Large intestine (tissue), 3 donors: Measurements from ENCODE around the gene FCGBP. TPM values are rescaled to one million over a fixed set of nuclear protein-coding genes. Genes with fewer than 3 reads are reported as not detected.

Source experiments
- DNase-seq, 2 donors: peaks; one replicate each; pipeline versions ENCODE4 v3.0.0 to v3.0.0-alpha.2; 2013
- H3K27ac ChIP-seq: one replicate; pipeline ENCODE4 v1.5.1; 2013; ENCODE audit warnings: low read length
- H3K27me3 ChIP-seq: 2 replicates; pipeline ENCODE4 v1.6.1; 2013; ENCODE audit warnings: low read length; ENCODE audit not compliant: control insufficient read depth, insufficient read depth
- H3K36me3 ChIP-seq: 2 replicates; pipeline ENCODE4 v1.6.1; 2013; ENCODE audit warnings: low read length; ENCODE audit not compliant: control insufficient read depth, insufficient read depth
- H3K4me1 ChIP-seq: one replicate; pipeline ENCODE4 v1.6.1; 2013; ENCODE audit warnings: low read length; ENCODE audit not compliant: control insufficient read depth, insufficient read depth
- H3K4me3 ChIP-seq: one replicate; pipeline ENCODE4 v1.5.1; 2013; ENCODE audit warnings: low read length
- H3K9me3 ChIP-seq: one replicate; pipeline ENCODE4 v1.6.1; 2013; ENCODE audit warnings: mild to moderate bottlenecking, low read depth, low read length, moderate library complexity; ENCODE audit not compliant: control insufficient read depth
- WGBS: methylation state at CpG from one replicate; pipeline ENCODE4 v1.1.5; 2013; ENCODE audit warnings: low lambda C conversion rate; ENCODE audit not compliant: insufficient coverage; 5-methylcytosine and 5-hydroxymethylcytosine counted together
- polyA plus RNA-seq: library from polyadenylated mRNA; unstranded; fragments of 120-200 nt; gene quantifications from one replicate; pipeline ENCODE4 v1.2.1, GENCODE V29; 2013

The FCGBP gene
- polyA plus RNA-seq, 1 donor: 609 TPM

DNA sequence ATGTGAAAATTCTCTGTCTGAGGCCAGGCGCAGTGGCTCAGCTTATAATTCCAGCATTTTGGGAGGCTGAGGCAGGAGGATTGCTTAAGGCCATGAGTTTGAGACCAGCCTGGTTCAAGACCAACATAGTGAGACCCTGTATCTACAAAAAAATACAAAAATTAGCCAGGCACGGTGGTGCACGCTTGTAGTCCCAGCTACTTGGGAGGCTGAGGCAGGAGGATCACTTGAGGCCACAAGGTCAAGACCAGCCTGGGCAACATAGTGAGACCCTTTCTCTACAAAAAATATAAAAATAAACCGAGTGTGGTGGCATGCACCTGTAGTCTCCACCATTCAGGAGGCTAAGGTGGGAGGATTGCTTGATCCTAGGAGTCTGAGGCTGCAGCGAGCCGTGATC, 2.2 kb upstream of the FCGBP start:
- Histone ChIP-seq H3K36me3 (no peaks in the 10 kb centered on the region), H3K4me1 (peaks cover 24% of the 10 kb centered on the region), H3K27ac (peak overlapping the region; percentile 51), H3K27me3 (no peaks in the 10 kb centered on the region), H3K9me3 (peaks cover 11% of the 10 kb centered on the region), H3K4me3 (no peak overlapping the region)
- DNase-seq: no peak
- WGBS: no CpG with 5 or more reads among the region's 6 CpGs

DNA sequence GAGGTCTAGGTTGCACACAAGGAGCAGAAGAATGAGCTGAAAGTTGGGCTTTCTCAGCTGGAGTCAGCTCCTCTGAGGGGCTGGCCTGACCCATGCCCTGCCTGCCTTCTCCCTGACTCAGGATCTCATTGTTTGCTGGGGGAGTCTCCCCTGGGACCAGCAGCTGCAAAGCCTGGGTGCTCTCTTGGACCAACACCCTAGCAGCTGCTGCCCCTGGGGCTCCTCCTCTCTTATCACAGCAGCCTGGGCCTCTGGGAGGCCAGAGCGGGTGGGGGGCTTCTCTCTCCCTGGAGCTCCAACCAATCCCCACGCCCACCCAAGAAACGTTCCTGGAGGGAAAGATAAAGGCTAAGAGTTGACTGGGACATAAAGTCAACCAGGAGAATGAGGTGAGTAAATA, 1.6 kb upstream of the FCGBP start:
- Histone ChIP-seq H3K27ac (peak overlapping the region; percentile 51), H3K27me3 (no peaks in the 10 kb centered on the region), H3K4me1 (peaks cover 18% of the 10 kb centered on the region), H3K36me3 (no peaks in the 10 kb centered on the region), H3K4me3 (no peak overlapping the region), H3K9me3 (peaks cover 11% of the 10 kb centered on the region)
- WGBS: no CpG with 5 or more reads among the region's 3 CpGs
- peak; percentile 34 to 73 for DNase-seq

DNA sequence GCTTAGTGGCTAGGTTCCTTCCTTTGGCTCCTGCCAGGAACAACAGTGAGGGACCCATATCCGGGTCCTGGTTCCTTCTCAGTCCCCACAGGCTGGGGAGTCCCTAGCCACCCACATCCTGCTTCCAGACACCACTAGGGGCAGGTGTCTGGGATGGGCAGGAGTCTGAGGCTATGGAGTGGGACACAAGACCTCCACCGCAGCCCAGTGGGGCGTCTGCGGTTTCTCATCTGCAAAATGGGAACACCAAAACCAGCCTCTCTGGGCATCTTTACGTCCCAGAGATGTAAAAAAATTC, 879 bp upstream of the FCGBP start:
- WGBS: no CpG with 5 or more reads among the region's 5 CpGs
- Histone ChIP-seq H3K27me3 (no peaks in the 10 kb centered on the region), H3K4me1 (peaks cover 16% of the 10 kb centered on the region), H3K36me3 (no peaks in the 10 kb centered on the region), H3K4me3 (no peak overlapping the region), H3K9me3 (peaks cover 8% of the 10 kb centered on the region), H3K27ac (peak overlapping the region; percentile 51)
- DNase-seq: no peak

DNA sequence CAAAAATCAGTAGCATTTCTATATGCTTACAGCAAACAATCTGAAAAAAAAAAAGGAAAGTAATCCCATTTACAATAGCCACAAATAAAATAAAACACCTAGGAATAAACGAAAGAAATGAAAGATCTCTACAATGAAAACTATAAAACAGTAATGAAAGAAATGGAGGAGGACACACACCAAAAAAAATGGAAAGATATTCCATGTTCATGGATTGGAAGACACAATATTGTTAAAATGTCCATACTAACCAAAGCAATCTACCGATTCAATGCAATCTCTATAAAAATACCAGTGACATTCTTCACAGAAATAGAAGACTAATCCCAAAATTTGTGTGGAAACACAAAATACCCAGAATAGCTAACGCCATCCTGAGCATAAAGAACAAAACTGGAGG, 4.7 kb downstream of the FCGBP start:
- no peak for DNase-seq
- no peak overlapping the region for H3K27ac ChIP-seq
- no peaks in the 10 kb centered on the region for H3K27me3 ChIP-seq
- no peak overlapping the region for H3K4me3 ChIP-seq
- 92% methylated on average over 1 of the region's 3 CpGs for WGBS
- H3K4me1 ChIP-seq: no peaks in the 10 kb centered on the region
- peaks cover 6% of the 10 kb centered on the region for H3K36me3 ChIP-seq
- H3K9me3 ChIP-seq: no peaks in the 10 kb centered on the region

DNA sequence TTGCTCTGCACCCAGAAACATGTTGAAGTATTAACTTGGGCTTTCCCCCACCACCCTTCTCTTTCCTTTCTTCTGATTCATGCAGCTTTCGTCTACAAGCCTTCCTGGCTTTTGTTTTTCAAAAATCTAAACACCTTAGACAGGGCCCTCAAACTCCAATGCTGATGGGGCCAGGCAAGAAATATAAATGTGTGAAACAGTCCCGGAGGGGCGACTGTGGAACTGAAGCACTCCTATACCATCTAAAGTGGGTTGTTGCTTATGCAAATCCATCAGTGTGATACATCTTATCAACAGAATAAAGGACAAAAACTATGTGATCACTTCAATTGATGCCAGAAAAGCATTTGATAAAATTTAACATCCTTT, 6.1 kb downstream of the FCGBP start:
- Histone ChIP-seq H3K4me1 (no peaks in the 10 kb centered on the region), H3K36me3 (peaks cover 6% of the 10 kb centered on the region), H3K27me3 (no peaks in the 10 kb centered on the region), H3K4me3 (peak overlapping the region; percentile 5), H3K9me3 (no peaks in the 10 kb centered on the region), H3K27ac (no peak overlapping the region)
- no peak for DNase-seq
- WGBS: 100% methylated on average over 2 of the region's 3 CpGs

DNA sequence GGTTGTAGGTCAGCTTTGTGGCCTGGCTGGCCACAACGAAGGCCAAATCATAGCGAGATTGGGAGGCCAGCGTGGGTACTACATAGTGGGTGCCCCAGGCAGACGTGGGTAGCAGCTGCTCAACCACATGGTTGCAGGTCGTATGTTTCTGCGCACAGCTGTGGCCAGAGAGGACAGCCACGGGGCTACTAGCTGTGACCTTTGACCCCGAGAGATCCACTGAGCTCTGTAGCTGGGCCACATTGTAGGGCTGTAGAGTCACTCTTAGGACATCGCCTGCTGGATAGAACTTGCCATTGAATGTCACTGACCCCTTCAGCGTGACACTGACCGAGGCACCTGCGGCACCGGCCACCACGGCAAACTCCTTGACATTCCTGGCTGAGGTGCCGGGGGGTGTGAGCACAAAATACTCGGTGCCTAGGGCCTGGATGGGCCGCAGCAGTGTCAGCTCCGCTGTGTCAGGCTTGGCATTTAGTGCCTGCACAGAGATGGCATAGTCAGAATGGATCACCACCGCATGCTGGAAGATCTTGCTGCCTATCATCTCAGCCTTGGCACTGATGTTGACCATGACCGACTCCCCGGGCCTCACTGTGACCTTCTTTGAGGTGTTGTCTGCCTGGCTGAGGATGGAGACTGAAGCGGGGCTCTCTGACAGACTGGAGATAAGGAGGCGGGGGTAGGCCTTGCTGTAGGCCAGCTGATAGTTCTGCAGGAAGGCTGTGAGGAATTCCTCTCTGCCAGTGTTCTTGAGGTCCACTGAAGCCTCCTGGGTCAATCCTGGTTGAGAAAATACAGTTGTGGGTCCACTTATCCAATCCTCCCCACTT, 6.7 kb downstream of the FCGBP start:
- H3K27ac ChIP-seq: no peak overlapping the region
- no peaks in the 10 kb centered on the region for H3K9me3 ChIP-seq
- no peak for DNase-seq
- peak overlapping the region; percentile 18 for H3K4me3 ChIP-seq
- WGBS: no CpG with 5 or more reads among the region's 23 CpGs
- H3K27me3 ChIP-seq: no peaks in the 10 kb centered on the region
- peaks cover 6% of the 10 kb centered on the region for H3K36me3 ChIP-seq
- H3K4me1 ChIP-seq: no peaks in the 10 kb centered on the region

DNA sequence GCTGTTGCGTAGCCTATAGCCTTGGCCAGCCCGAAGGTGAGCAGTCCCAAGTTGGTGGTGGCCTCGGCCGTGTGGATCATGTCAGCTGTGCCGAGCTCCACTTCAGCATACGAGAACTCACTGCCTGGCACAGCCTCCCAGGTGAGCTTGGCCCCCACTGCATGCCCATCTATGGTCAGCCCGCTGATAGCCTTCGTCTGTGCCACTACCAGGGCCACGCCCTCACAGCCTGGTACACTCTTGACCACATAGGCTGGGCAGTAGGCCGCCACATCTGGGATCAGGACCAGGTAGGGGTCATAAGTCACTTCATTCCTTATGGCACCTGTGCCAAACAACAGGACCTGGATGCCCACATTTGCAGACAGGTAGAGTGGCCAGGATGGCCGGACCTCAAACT, 7.4 kb downstream of the FCGBP start:
- WGBS: no CpG with 5 or more reads among the region's 11 CpGs
- Histone ChIP-seq H3K27me3 (no peaks in the 10 kb centered on the region), H3K27ac (no peak overlapping the region), H3K36me3 (peaks cover 6% of the 10 kb centered on the region), H3K4me3 (peak overlapping the region; percentile 18), H3K4me1 (no peaks in the 10 kb centered on the region), H3K9me3 (no peaks in the 10 kb centered on the region)
- DNase-seq: no peak

DNA sequence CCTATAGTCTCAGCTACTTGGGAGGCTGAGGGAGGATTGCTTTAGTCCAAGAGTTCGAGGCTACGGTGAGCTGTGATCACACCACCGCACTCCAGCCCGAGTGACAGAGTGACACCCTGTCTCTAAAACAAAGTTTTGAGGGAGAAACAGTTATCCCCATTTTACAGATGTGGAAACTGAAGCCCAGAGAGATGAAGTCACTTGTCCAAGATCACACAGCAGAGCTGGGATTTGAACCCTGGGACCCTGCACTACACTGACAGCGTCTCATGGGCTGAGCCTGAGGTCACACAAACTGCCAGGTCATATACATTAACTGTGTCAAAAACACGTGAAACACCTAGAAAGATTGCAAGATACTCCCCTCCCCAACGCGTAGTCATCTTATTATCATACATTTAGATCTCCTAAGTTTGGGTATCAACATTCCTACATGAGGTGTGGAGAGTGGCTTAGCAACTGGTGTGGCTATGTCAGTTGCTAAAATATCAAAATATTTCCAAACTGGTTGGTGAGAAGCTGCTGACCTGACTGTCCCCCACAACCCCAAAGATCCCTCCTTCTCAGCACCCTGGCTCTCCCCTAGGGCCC, 8.2 kb downstream of the FCGBP start:
- H3K9me3 ChIP-seq: no peaks in the 10 kb centered on the region
- H3K27me3 ChIP-seq: no peaks in the 10 kb centered on the region
- H3K27ac ChIP-seq: no peak overlapping the region
- no peak for DNase-seq
- H3K4me3 ChIP-seq: no peak overlapping the region
- H3K4me1 ChIP-seq: no peaks in the 10 kb centered on the region
- no CpG with 5 or more reads among the region's 8 CpGs for WGBS
- H3K36me3 ChIP-seq: peaks cover 6% of the 10 kb centered on the region

DNA sequence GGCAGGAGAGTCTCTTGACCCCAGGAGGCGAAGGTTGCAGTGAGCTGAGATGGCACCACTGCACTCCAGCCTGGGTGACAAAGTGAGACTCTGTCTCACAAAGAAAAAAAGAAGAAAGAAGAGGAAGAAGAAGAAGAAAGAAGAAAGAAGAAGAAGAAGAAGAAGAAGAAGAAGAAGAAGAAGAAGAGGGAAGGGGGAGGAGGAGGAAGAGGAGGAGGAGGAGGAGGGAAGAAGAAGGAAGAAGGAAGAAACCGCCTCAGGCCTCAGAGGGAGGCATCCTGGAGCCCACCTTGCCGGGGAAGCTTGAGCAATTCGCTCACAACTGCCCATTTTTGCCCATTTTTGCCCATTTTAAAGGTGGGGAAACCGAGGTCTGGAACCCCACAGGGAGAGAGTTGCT, 9.5 kb downstream of the FCGBP start:
- Histone ChIP-seq H3K9me3 (no peaks in the 10 kb centered on the region), H3K27ac (no peak overlapping the region), H3K4me3 (no peak overlapping the region), H3K36me3 (peaks cover 6% of the 10 kb centered on the region), H3K27me3 (no peaks in the 10 kb centered on the region), H3K4me1 (no peaks in the 10 kb centered on the region)
- WGBS: 100% methylated on average over 1 of the region's 5 CpGs
- no peak for DNase-seq

DNA sequence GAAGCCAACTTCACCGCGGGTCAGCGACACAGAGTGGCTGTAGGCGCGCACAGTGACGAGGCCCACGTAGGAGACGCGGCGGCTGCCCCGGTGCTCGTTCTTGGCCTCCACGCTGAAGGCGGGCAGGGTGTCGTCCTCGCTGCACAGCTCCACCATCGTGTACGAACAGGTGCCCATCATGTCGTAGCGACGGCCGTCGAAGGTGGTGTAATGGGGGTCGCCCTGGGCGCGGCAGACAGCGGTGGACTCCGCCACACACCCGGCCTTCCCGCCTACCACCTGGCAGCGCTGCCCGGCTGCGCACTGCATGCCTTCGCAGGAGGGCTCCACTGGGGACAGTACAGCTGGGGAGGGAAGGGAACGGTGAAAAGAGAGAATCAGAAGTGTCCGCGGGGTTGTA, 10.0 kb downstream of the FCGBP start:
- no peak overlapping the region for H3K27ac ChIP-seq
- H3K4me1 ChIP-seq: no peaks in the 10 kb centered on the region
- WGBS: 80% methylated on average over 2 of the region's 37 CpGs
- DNase-seq: no peak
- no peak overlapping the region for H3K4me3 ChIP-seq
- H3K36me3 ChIP-seq: peaks cover 6% of the 10 kb centered on the region
- no peaks in the 10 kb centered on the region for H3K9me3 ChIP-seq
- H3K27me3 ChIP-seq: no peaks in the 10 kb centered on the region

DNA sequence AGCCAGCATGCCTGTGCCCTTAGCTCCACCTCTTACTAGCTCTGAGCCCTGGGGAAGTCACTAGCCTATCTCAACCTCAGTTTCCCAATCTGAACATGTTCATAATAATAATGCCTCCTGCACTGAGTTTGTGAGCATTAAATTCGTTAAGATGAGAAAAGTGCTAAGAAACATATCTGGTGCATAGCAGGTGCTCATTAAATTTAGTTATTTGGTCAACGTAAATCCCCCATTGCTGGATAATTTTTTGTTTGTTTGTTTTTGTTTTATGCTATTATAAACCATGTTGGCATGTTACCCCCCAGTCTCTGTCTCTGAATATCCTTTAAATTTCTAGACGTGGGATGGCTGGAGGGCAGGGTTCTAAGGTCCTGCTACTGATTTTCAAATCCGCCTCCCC, 10.6 kb downstream of the FCGBP start:
- DNase-seq: no peak
- Histone ChIP-seq H3K9me3 (no peaks in the 10 kb centered on the region), H3K4me3 (no peak overlapping the region), H3K36me3 (peaks cover 6% of the 10 kb centered on the region), H3K27ac (no peak overlapping the region), H3K27me3 (no peaks in the 10 kb centered on the region), H3K4me1 (no peaks in the 10 kb centered on the region)
- WGBS: 87% methylated on average over 2 of the region's 4 CpGs
